Measurements from ENCODE around the gene UHRF1. TPM values are rescaled to one million over a fixed set of nuclear protein-coding genes. Genes with fewer than 3 reads are reported as not detected.
"Not testable (repeated sequence)": the region's sequence is repeated elsewhere in the genome, so short reads cannot be mapped to it uniquely, and the experiment has no call there.

Gene UHRF1
- total RNA-seq, 2 experiments from 2014 or later: 126 to 151 TPM

- Mint-ChIP-seq H3K4me3 (no peak overlapping the region), H3K4me1 (peaks cover 6% of the 10 kb centered on the region), H3K27me3 (no peaks in the 10 kb centered on the region), H3K36me3 (ENCODE audit: low read depth) (no peaks in the 10 kb centered on the region), H3K27ac (no peak overlapping the region), H3K9me3 (ENCODE audit: low read depth) (no peaks in the 10 kb centered on the region)
- ChIA-PET POLR2A (interaction anchor here (0.5 to 1.1 kb wide), 3 partner anchors 34 to 357 kb away, joined by 3 to 5 read pairs (median 3); no protein-coding TSS in a partner anchor), CTCF (no interaction called here)
- intact Hi-C loops (cut with DNase I, micrococcal nuclease): no loop called here
- DNase-seq (no peak), ATAC-seq (no peak)
Measured at GRCh38 chr19:4877753-4878490, 31.4 kb upstream of the UHRF1 start.

GRCh38 chr19:4878491-4878968 is 30.8 kb upstream of the UHRF1 start:
- ATAC-seq: peak; percentile 36
- Mint-ChIP-seq H3K27ac (no peak overlapping the region), H3K4me3 (no peak overlapping the region), H3K36me3 (ENCODE audit: low read depth) (no peaks in the 10 kb centered on the region), H3K4me1 (peaks cover 6% of the 10 kb centered on the region), H3K9me3 (ENCODE audit: low read depth) (no peaks in the 10 kb centered on the region), H3K27me3 (no peaks in the 10 kb centered on the region)
- intact Hi-C loops (cut with DNase I, micrococcal nuclease): no loop called here
- POLR2A ChIA-PET: interaction anchor here (0.6 to 1.1 kb wide), 2 partner anchors 33 to 356 kb away, joined by 3 to 5 read pairs; no protein-coding TSS in a partner anchor
- peak; percentile 28 for DNase-seq
- CTCF ChIA-PET: interaction anchor here (1.0 kb wide), 1 partner anchor 8 kb away, joined by 3 read pairs; no protein-coding TSS in a partner anchor

- POLR2A ChIA-PET: no interaction called here
- Mint-ChIP-seq H3K36me3 (ENCODE audit: low read depth) (no peaks in the 10 kb centered on the region), H3K27me3 (no peaks in the 10 kb centered on the region), H3K4me3 (no peak overlapping the region), H3K9me3 (ENCODE audit: low read depth) (no peaks in the 10 kb centered on the region), H3K4me1 (peaks cover 6% of the 10 kb centered on the region), H3K27ac (no peak overlapping the region)
- ATAC-seq (no peak), DNase-seq (no peak)
- CTCF ChIA-PET: interaction anchor here (1.0 kb wide), 1 partner anchor 9 kb away, joined by 3 read pairs; no protein-coding TSS in a partner anchor
- intact Hi-C loops (cut with DNase I, micrococcal nuclease): no loop called here
Measured at GRCh38 chr19:4879041-4879440, 30.3 kb upstream of the UHRF1 start.

- POLR2A ChIA-PET; H3K27ac Mint-ChIP-seq; H3K4me1 Mint-ChIP-seq; ATAC-seq; H3K9me3 Mint-ChIP-seq (ENCODE audit: low read depth); H3K27me3 Mint-ChIP-seq; intact Hi-C loops (cut with DNase I, micrococcal nuclease); H3K36me3 Mint-ChIP-seq (ENCODE audit: low read depth); H3K4me3 Mint-ChIP-seq; DNase-seq: not testable (repeated sequence)
- CTCF ChIA-PET: interaction anchor here (1.1 kb wide), 1 partner anchor 10 kb away, joined by 5 read pairs; no protein-coding TSS in a partner anchor
Measured at GRCh38 chr19:4882874-4883273, 26.4 kb upstream of the UHRF1 start.

- DNase-seq; intact Hi-C loops (cut with DNase I, micrococcal nuclease); POLR2A ChIA-PET; H3K4me3 Mint-ChIP-seq; H3K27me3 Mint-ChIP-seq; CTCF ChIA-PET; H3K4me1 Mint-ChIP-seq; H3K9me3 Mint-ChIP-seq (ENCODE audit: low read depth); H3K36me3 Mint-ChIP-seq (ENCODE audit: low read depth); ATAC-seq; H3K27ac Mint-ChIP-seq: not testable (repeated sequence)
Measured at GRCh38 chr19:4884993-4885392, 24.3 kb upstream of the UHRF1 start.

- H3K27me3 Mint-ChIP-seq; H3K36me3 Mint-ChIP-seq (ENCODE audit: low read depth); ATAC-seq; intact Hi-C loops (cut with DNase I, micrococcal nuclease); H3K27ac Mint-ChIP-seq; DNase-seq; H3K9me3 Mint-ChIP-seq (ENCODE audit: low read depth); CTCF ChIA-PET; POLR2A ChIA-PET; H3K4me1 Mint-ChIP-seq; H3K4me3 Mint-ChIP-seq: not testable (repeated sequence)
Measured at GRCh38 chr19:4887803-4888202, 21.5 kb upstream of the UHRF1 start.

- CTCF ChIA-PET: no interaction called here
Measured at GRCh38 chr19:4889034-4889815, 20.1 kb upstream of the UHRF1 start.

GRCh38 chr19:4891066-4891465 is 18.2 kb upstream of the UHRF1 start:
- no peaks in the 10 kb centered on the region for H3K4me1 Mint-ChIP-seq
- no peak overlapping the region for H3K4me3 Mint-ChIP-seq
- DNase-seq (no peak), ATAC-seq (no peak)
- H3K27ac Mint-ChIP-seq: no peak overlapping the region
- H3K36me3 Mint-ChIP-seq (ENCODE audit: low read depth): no peaks in the 10 kb centered on the region
- no peaks in the 10 kb centered on the region for H3K9me3 Mint-ChIP-seq (ENCODE audit: low read depth)
- POLR2A ChIA-PET: no interaction called here
- no peaks in the 10 kb centered on the region for H3K27me3 Mint-ChIP-seq
- CTCF ChIA-PET: no interaction called here
- intact Hi-C loops (cut with DNase I, micrococcal nuclease): no loop called here

More at GRCh38 chr19:4889034-4889815, 20.1 kb upstream of the UHRF1 start:
- no peaks in the 10 kb centered on the region for H3K4me1 Mint-ChIP-seq
- H3K9me3 Mint-ChIP-seq (ENCODE audit: low read depth): no peaks in the 10 kb centered on the region
- POLR2A ChIA-PET: no interaction called here
- H3K36me3 Mint-ChIP-seq (ENCODE audit: low read depth): no peaks in the 10 kb centered on the region
- no peaks in the 10 kb centered on the region for H3K27me3 Mint-ChIP-seq
- H3K4me3 Mint-ChIP-seq: no peak overlapping the region
- H3K27ac Mint-ChIP-seq: no peak overlapping the region
- DNase-seq: no peak
- ATAC-seq: no peak
- intact Hi-C loops (cut with DNase I, micrococcal nuclease): no loop called here

- H3K4me1 Mint-ChIP-seq; H3K36me3 Mint-ChIP-seq (ENCODE audit: low read depth); H3K27ac Mint-ChIP-seq; H3K9me3 Mint-ChIP-seq (ENCODE audit: low read depth); DNase-seq; H3K4me3 Mint-ChIP-seq; intact Hi-C loops (cut with DNase I, micrococcal nuclease); POLR2A ChIA-PET; H3K27me3 Mint-ChIP-seq; CTCF ChIA-PET; ATAC-seq: not testable (repeated sequence)
Measured at GRCh38 chr19:4892962-4893361, 16.3 kb upstream of the UHRF1 start.

GRCh38 chr19:4896372-4896771 is 12.9 kb upstream of the UHRF1 start:
- H3K4me3 Mint-ChIP-seq: no peak overlapping the region
- H3K9me3 Mint-ChIP-seq (ENCODE audit: low read depth): no peaks in the 10 kb centered on the region
- no peak overlapping the region for H3K27ac Mint-ChIP-seq
- ChIA-PET POLR2A (interaction anchor here (0.6 kb wide), 1 partner anchor 467 kb away, joined by 3 read pairs; no protein-coding TSS in a partner anchor), CTCF (interaction anchor here (0.7 kb wide), 1 partner anchor 57 kb away, joined by 5 read pairs; no protein-coding TSS in a partner anchor)
- intact Hi-C loops (cut with DNase I, micrococcal nuclease): no loop called here
- H3K4me1 Mint-ChIP-seq: no peaks in the 10 kb centered on the region
- DNase-seq (no peak), ATAC-seq (no peak)
- no peaks in the 10 kb centered on the region for H3K27me3 Mint-ChIP-seq
- H3K36me3 Mint-ChIP-seq (ENCODE audit: low read depth): peaks cover 2% of the 10 kb centered on the region

GRCh38 chr19:4897146-4897545 is 12.2 kb upstream of the UHRF1 start:
- H3K9me3 Mint-ChIP-seq (ENCODE audit: low read depth): no peaks in the 10 kb centered on the region
- H3K4me3 Mint-ChIP-seq: no peak overlapping the region
- intact Hi-C loops (cut with DNase I, micrococcal nuclease): no loop called here
- no peak overlapping the region for H3K27ac Mint-ChIP-seq
- POLR2A ChIA-PET: no interaction called here
- DNase-seq: no peak
- CTCF ChIA-PET: no interaction called here
- H3K36me3 Mint-ChIP-seq (ENCODE audit: low read depth): peaks cover 2% of the 10 kb centered on the region
- no peaks in the 10 kb centered on the region for H3K4me1 Mint-ChIP-seq
- ATAC-seq: no peak
- no peaks in the 10 kb centered on the region for H3K27me3 Mint-ChIP-seq
